SK-N-SH (cell line): Measurements from ENCODE around the gene CENPP. TPM values are rescaled to one million over a fixed set of nuclear protein-coding genes. Genes with fewer than 3 reads are reported as not detected.

Experiments
- CTCF ChIA-PET: fragments of 300-600, 350-600 bp; formaldehyde crosslinking; extraction: SDS; loops from one replicate; lab custom pipeline; 2021; lab: Yijun Ruan, JAX
- POLR2A ChIA-PET: fragments of 350-600 bp; sonication (Branson Sonifier 250); formaldehyde crosslinking; extraction: SDS; loops from one replicate; lab custom pipeline; 2020; ENCODE audit warnings: antibody characterized with exemption, inconsistent platforms; lab: Yijun Ruan, JAX
- DNase-seq: peaks from one replicate; pipeline ENCODE4 v3.0.0; 2012
- H2AFZ ChIP-seq: fragments of 200-600 bp; sonication (generic); 2 replicates; pipeline ENCODE4 v1.8.1; 2016; ENCODE audit warnings: antibody characterized with exemption, mild to moderate bottlenecking, low read depth
- H3F3A ChIP-seq: fragments of 200-600 bp; sonication (generic); replicated peaks from 2 replicates; pipeline ENCODE3; 2016; ENCODE audit warnings: antibody characterized with exemption, mild to moderate bottlenecking; ENCODE audit not compliant: insufficient read depth
- H3K27ac ChIP-seq, 2 experiments: fragments of 200-500 bp in 1 of 2; fragments of 200-600 bp in 1 of 2; sonication (Bioruptor generic) in 1 of 2; sonication (generic), shearing (Covaris generic) in 1 of 2; 2 replicates each; pipeline versions ENCODE4 v1.5.1 to v1.6.1; 2014 to 2016; ENCODE audit warnings: low read depth in 2 of 2, inconsistent platforms in 1 of 2, low read length in 1 of 2, mild to moderate bottlenecking in 1 of 2, mixed read lengths in 1 of 2
- H3K27me3 ChIP-seq: fragments of 200-600 bp; sonication (generic), shearing (Covaris generic); 2 replicates; pipeline ENCODE4 v1.6.1; 2016; ENCODE audit warnings: mixed run types; ENCODE audit not compliant: insufficient read depth
- H3K36me3 ChIP-seq, 2 experiments: fragments of 200-500 bp in 1 of 2; fragments of 200-600 bp in 1 of 2; sonication (Bioruptor generic) in 1 of 2; sonication (generic) in 1 of 2; replicated peaks in 1 of 2; 2 replicates each; pipeline versions ENCODE3 to v1.5.1; 2014 to 2016; ENCODE audit warnings: low read length in 1 of 2, mild to moderate bottlenecking in 1 of 2; ENCODE audit not compliant: insufficient read depth in 2 of 2, control insufficient read depth in 1 of 2
- H3K4me1 ChIP-seq, 2 experiments: fragments of 200-500 bp in 1 of 2; fragments of 200-600 bp in 1 of 2; sonication (Bioruptor generic) in 1 of 2; sonication (generic), shearing (Covaris generic) in 1 of 2; 2 replicates each; pipeline versions ENCODE4 v1.5.1 to v1.6.1; 2014 to 2016; ENCODE audit warnings: low read depth in 1 of 2, low read length in 1 of 2, mixed run types in 1 of 2; ENCODE audit not compliant: insufficient read depth in 2 of 2, control insufficient read depth in 1 of 2
- H3K4me2 ChIP-seq: fragments of 200-600 bp; sonication (generic), shearing (Covaris generic); 2 replicates; pipeline ENCODE4 v1.6.1; 2017; ENCODE audit warnings: mixed run types
- H3K4me3 ChIP-seq, 2 experiments: fragments of 200-500 bp in 1 of 2; fragments of 200-600 bp in 1 of 2; sonication (Bioruptor generic) in 1 of 2; sonication (generic), shearing (Covaris generic) in 1 of 2; 2 replicates each; pipeline versions ENCODE4 v1.5.1 to v1.8.1; 2014 to 2016; ENCODE audit warnings: low read depth in 2 of 2, inconsistent platforms in 1 of 2, low read length in 1 of 2, mild to moderate bottlenecking in 1 of 2, mixed read lengths in 1 of 2, moderate library complexity in 1 of 2
- H3K79me2 ChIP-seq: fragments of 200-600 bp; sonication (generic); 2 replicates; pipeline ENCODE4 v1.8.1; 2017; ENCODE audit warnings: mild to moderate bottlenecking; ENCODE audit not compliant: insufficient read depth
- H3K9ac ChIP-seq: fragments of 200-600 bp; sonication (generic); 2 replicates; pipeline ENCODE4 v1.6.1; 2017; ENCODE audit warnings: mixed run types
- H3K9me2 ChIP-seq: fragments of 200-600 bp; sonication (generic); 2 replicates; pipeline ENCODE4 v1.6.1; 2017; ENCODE audit warnings: mixed run types
- H3K9me3 ChIP-seq: fragments of 200-600 bp; sonication (generic); 2 replicates; pipeline ENCODE4 v1.6.1; 2017; ENCODE audit warnings: mixed run types, mild to moderate bottlenecking, moderate library complexity
- H4K20me1 ChIP-seq: fragments of 200-600 bp; sonication (generic); 2 replicates; pipeline ENCODE4 v1.6.1; 2017; ENCODE audit warnings: mild to moderate bottlenecking, mixed run types; ENCODE audit not compliant: insufficient read depth
- EP300 ChIP-seq, 2 experiments: IDR thresholded peaks; 2 replicates each; pipeline versions ENCODE4 v1.4.0 to v1.6.1; 2012; ENCODE audit warnings: borderline replicate concordance in 1 of 2, low read depth in 1 of 2, low read length in 1 of 2
- EZH2phosphoT487 ChIP-seq: fragments of 200-600 bp; sonication (generic); IDR thresholded peaks from 2 replicates; pipeline ENCODE4 v1.6.1; 2017; ENCODE audit warnings: low read depth, mixed run types, mild to moderate bottlenecking, antibody characterized with exemption, moderate library complexity, borderline replicate concordance
- GATA2 ChIP-seq: sonication (generic); formaldehyde crosslinking; IDR thresholded peaks from 2 replicates; pipeline ENCODE4 v1.5.0; 2020; ENCODE audit warnings: mild to moderate bottlenecking, missing genetic modification reagents
- NFIC ChIP-seq: IDR thresholded peaks from 2 replicates; pipeline ENCODE4 v1.4.0; 2012; ENCODE audit warnings: borderline replicate concordance
- NRF1 ChIP-seq: IDR thresholded peaks from 2 replicates; pipeline ENCODE4 v1.6.1; 2012; ENCODE audit warnings: low read depth, mild to moderate bottlenecking, low read length
- POLR2AphosphoS5 ChIP-seq: IDR thresholded peaks from 2 replicates; pipeline ENCODE4 v1.6.1; 2012; ENCODE audit warnings: low read depth, low read length
- RCOR1 ChIP-seq: fragments of 150-350 bp; IDR thresholded peaks from 2 replicates; pipeline ENCODE4 v1.6.1; 2017; ENCODE audit warnings: antibody characterized with exemption, low read length
- RFX5 ChIP-seq: IDR thresholded peaks from 2 replicates; pipeline ENCODE4 v1.6.1; 2012; ENCODE audit warnings: mild to moderate bottlenecking, improper control_type of control experiment, low read length
- RXRA ChIP-seq: IDR thresholded peaks from 2 replicates; pipeline ENCODE4 v1.4.0; 2012; ENCODE audit warnings: low read depth, mild to moderate bottlenecking, borderline replicate concordance
- SMC3 ChIP-seq: IDR thresholded peaks from 2 replicates; pipeline ENCODE4 v1.6.1; 2012; ENCODE audit warnings: low read depth, low read length, improper control_type of control experiment
- TAF1 ChIP-seq: IDR thresholded peaks from 2 replicates; pipeline ENCODE4 v1.6.1; 2012; ENCODE audit warnings: low read depth, mild to moderate bottlenecking, low read length, moderate library complexity, borderline replicate concordance
- TCF12 ChIP-seq: IDR thresholded peaks from 2 replicates; pipeline ENCODE4 v1.4.0; 2012
- TEAD4 ChIP-seq: IDR thresholded peaks from 2 replicates; pipeline ENCODE4 v1.4.0; 2012; ENCODE audit warnings: mild to moderate bottlenecking, borderline replicate concordance; ENCODE audit not compliant: insufficient read depth
- USF1 ChIP-seq: IDR thresholded peaks from 2 replicates; pipeline ENCODE4 v1.4.0; 2012; ENCODE audit warnings: low read depth, borderline replicate concordance
- YY1 ChIP-seq: IDR thresholded peaks from 2 replicates; pipeline ENCODE4 v1.4.0; 2012; ENCODE audit warnings: low read depth, mild to moderate bottlenecking
- WGBS: methylation state at CpG from one replicate; pipeline ENCODE4 v1.1.6; 2017; ENCODE audit warnings: low lambda C conversion rate; 5-methylcytosine and 5-hydroxymethylcytosine counted together
- polyA plus RNA-seq, 3 experiments: library from polyadenylated mRNA; depleted of rRNA; stranded (reverse); fragments of >200 nt; gene quantifications; 2 replicates each; pipeline ENCODE4 v1.2.3, GENCODE V29; 2012
- TF ChIP-seq, protein P1 (sequence below): IDR thresholded peaks from 2 replicates; pipeline ENCODE4 v1.4.0; 2012; ENCODE audit warnings: low read depth

The CENPP gene
- polyA plus RNA-seq, 1 of the 3 experiments (the other 2 are of a cell fraction): 1.3 TPM

DNA sequence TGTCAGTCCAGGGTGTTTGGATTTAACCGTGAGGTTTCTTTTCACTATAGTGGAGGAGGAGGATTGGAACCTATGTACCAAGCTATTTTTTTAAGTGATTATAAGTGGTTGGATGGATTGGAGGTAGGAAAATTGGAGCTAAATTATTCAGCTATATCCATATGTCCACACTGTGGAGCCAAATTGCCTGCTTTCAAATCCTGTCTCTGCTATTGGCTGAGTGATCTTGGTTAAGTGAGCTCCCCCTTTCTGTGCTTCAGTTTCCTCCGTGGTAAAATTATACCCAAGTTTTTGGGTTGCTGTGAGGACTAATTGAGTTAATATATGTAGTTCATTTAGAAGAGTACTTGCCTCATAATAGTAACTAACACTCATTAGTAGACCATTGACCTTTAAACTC is 2.5 kb downstream of the CENPP start (continued):
- TF ChIP-seq TAF1 (no peak), YY1 (no peak), TCF12 (no peak), EZH2phosphoT487 (no peak), SMC3 (peak; percentile 74), RFX5 (no peak), RXRA (no peak), POLR2AphosphoS5 (no peak)
- TF ChIP-seq, all 33 proteins: peak for 3

GRCh38 chr9:92332577-92333281 is 7.0 kb downstream of the CENPP start:
- H2AFZ ChIP-seq: no peak overlapping the region
- H3K27ac ChIP-seq: peak overlapping the region; percentile 12 to 19; a peak in 2 of 4 replicates
- no peaks in the 10 kb centered on the region for H3K9me3 ChIP-seq
- no peak overlapping the region for H3K9ac ChIP-seq
- peaks cover 4 to 6% of the 10 kb centered on the region in 2 experiments; a peak in 3 of 4 replicates for H3K4me1 ChIP-seq
- peaks cover 4% of the 10 kb centered on the region for H3F3A ChIP-seq
- H3K9me2 ChIP-seq: no peaks in the 10 kb centered on the region
- H4K20me1 ChIP-seq: no peaks in the 10 kb centered on the region
- TF ChIP-seq RCOR1 (peak; percentile 69), TEAD4 (no peak), NFIC (no peak), NRF1 (no peak), EP300 (IDR thresholded peaks at IDR 0.05; ENCODE audit: borderline replicate concordance in 1 of 2, low read depth in 1 of 2, low read length in 1 of 2) (peak in 1 of 2 experiments; percentile 56; a peak in 1 of 4 replicates), GATA2 (0 out of 2 replicates have a peak, but pooled peaks have one; percentile 22), USF1 (no peak), TCF12 (peak; percentile 50; the same call in 1 of the 2 replicates)
- TF ChIP-seq, protein P1, sequence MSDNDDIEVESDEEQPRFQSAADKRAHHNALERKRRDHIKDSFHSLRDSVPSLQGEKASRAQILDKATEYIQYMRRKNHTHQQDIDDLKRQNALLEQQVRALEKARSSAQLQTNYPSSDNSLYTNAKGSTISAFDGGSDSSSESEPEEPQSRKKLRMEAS: no peak
- TF ChIP-seq, all 33 proteins: peak for 4
- DNase-seq: peak; percentile 30
- CTCF ChIA-PET: interaction anchor here (1.1 to 3.5 kb wide), 7 partner anchors 10 to 316 kb away, joined by 3 to 17 read pairs (median 5); no protein-coding TSS in a partner anchor
- POLR2A ChIA-PET: no interaction called here
- 87% methylated on average over 3 of the region's 3 CpGs for WGBS
- H3K36me3 ChIP-seq: no peaks in the 10 kb centered on the region
- H3K4me3 ChIP-seq: no peak overlapping the region
- H3K79me2 ChIP-seq: no peaks in the 10 kb centered on the region
- H3K4me2 ChIP-seq: no peak overlapping the region
- H3K27me3 ChIP-seq: no peaks in the 10 kb centered on the region
